Measurements from ENCODE around the gene ANKRD62. TPM values are rescaled to one million over a fixed set of nuclear protein-coding genes. Genes with fewer than 3 reads are reported as not detected.
"Not testable (repeated sequence)": the region's sequence is repeated elsewhere in the genome, so short reads cannot be mapped to it uniquely, and the experiment has no call there.

ANKRD62 gene
- polyA plus RNA-seq, 10 donors = 0.04 to 0.08 TPM; not detected in 8

DNA sequence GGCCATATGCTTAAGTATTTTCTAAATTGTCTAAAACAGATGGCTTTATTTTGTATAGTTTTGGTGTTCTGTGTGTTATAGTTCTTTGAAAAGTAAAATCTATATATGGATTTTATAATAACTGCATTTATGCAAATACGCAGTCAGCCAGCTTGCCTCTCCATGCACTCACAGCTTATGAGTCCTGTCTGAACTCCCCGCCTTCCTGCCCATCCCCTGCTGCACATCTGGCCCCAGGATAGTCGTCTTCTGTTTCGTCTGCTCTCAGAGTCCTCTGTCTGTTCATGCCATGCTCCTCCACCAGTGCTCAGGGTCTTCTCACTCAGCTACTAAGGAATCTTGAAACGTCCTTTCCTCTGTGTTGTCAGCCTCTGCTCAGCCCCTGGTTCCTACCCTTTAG is 28.2 kb upstream of the ANKRD62 start:
- DNase-seq = no peak

DNA sequence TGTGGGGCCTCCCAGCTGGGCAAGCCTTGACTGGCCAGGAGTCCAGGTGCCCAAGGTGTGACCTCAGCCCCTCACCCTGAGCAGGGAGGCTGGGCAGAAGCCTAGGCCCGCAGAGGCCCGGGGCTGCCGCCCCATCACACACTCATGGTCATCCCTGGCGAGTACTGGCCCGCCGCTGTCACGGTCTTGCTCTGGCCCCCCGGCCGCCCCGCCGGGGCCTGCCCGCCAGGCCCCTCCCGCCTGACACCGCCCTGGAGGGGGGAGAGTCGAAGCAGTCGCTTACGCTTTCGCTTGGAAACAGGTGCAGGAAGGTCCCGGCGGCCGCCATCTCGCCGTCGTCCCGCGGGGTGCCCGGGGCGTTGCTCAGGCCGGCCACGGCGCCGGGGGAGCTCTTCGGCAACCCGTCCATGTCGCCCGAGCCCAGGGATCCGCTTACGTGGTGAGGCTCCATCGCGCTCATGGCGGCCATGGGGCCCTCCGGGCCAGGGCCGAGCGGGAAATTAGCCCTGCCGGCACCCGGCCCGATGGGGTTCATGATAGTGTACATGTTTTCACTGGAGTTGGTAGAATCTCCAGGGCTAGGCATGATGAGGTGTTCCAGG is 26.6 kb upstream of the ANKRD62 start:
- no peak for DNase-seq

DNA sequence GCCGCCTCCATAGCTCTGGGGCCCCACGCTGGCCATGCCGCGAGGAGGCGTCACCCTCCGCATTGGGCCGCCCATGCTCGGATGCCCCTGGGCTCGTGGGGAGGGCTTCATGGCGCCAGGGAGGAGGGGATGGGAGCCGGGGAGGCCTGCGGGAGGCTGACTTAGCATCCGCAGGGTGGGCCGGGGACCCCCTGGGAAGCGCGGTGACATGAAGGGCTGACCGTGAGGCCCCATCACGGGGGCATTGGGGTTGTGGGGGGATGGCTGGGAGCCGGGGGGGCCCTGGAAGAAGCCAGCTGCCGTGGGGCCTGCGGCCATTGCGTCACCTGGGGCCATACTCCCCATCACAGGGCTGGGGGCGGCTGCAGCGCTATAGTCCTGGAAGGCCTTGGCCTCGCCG is 26.0 kb upstream of the ANKRD62 start:
- no peak for DNase-seq

DNA sequence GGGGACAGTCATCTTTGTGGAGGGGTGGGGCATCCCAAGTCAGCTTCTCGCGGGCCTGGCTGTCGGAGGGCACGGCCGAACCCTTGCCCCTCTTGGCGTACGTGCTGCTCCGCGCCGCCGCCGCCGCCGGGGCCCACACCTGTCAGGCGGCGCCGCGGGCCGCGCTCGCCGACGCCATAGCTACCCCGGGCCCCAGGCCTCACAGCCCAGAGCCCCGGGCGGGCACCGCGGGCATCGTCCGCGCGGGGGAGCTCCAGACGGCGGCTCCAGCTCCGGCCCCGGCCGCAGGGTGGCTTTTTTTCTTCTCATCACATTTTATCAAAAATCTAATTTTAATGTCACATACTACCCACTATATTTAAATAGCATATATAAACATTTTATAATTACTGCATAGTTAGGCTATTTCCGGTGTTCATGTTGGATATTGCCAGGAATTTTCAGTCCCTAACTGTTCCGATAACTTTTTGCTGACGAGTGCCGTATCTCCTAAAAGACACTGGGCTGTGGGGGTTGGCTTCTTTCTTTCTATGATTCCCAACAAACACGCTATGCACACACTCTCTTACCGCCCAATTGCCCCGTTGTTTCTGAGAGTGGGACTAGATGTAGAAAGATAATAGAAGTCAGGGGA is 25.2 kb upstream of the ANKRD62 start:
- not testable (repeated sequence) for DNase-seq

DNA sequence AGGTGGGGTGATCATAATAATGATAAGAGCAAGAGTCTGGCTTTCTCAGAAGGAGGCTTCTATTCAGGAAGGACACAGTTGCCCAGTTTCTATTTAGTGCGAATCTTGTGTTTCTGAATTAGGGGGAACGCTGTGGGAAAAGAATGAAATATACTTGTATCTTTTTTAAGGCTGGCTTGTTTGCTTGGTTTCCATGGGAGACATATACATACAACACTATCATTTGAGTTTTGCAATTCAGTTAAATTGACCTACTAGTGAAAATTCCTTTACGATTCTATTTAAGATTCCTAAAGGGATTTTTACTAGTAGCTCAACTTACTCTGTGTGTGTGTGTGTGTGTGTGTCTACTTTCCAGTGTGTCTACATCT is 24.7 kb upstream of the ANKRD62 start:
- peak in 2 of 3 donors; percentile 28 to 53 for DNase-seq

DNA sequence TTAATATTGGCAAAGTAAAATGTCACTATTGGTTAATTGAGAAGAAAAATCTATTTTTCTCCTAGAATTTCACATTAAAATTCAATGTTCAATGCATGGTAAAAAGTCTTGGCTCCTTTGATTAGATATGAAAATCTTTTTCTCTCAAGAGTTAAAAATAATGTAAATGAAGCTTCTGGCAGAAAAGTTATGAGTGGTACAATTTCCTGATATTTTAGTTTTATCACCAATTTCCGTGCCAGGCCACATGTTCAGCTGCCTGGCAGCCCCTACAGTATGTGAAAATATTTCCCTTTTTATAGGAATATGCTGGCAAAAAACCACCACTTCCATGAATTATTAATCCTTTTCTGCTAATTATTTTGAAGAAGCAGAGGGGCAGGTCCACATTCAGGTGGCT is 22.6 kb upstream of the ANKRD62 start:
- DNase-seq = not testable (repeated sequence)

DNA sequence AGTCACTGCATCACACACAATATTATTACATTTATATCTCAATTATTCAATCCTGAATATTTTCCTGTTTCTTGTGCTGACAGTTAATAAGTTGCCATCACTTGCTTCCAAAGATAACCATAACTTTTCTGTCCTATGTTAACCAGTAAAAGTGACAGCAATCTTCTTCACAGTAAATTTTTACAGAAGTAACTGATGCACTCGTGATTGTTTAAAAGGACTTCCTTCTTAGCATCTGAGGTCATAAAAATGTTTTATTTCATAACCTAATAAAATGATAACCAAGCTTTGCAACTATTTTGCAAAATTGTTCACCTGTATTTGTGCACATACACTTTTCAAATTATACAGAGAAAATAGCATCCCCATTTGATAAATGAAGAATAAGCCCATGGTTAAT is 20.6 kb upstream of the ANKRD62 start:
- DNase-seq = no peak

DNA sequence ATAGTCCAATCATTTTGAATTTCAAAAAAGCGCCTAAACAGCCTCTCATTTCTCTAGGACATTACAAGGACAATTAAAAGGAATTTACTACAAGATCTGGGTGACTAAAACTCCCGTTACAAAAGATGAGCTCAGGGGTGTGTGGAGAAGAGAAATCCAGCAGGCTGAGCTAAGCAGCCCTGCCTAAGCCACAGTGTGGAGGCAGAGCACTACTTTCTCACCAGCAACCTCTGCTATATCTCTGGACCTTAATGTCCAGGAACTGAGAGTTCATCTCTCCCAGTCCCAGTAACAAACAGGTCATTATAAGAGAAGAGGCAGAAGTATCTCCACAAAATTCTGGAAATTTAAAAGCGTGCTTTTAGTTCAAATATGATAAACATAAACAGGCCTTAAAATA is 18.9 kb upstream of the ANKRD62 start:
- DNase-seq = peak; percentile 25 to 67 (median 46)

DNA sequence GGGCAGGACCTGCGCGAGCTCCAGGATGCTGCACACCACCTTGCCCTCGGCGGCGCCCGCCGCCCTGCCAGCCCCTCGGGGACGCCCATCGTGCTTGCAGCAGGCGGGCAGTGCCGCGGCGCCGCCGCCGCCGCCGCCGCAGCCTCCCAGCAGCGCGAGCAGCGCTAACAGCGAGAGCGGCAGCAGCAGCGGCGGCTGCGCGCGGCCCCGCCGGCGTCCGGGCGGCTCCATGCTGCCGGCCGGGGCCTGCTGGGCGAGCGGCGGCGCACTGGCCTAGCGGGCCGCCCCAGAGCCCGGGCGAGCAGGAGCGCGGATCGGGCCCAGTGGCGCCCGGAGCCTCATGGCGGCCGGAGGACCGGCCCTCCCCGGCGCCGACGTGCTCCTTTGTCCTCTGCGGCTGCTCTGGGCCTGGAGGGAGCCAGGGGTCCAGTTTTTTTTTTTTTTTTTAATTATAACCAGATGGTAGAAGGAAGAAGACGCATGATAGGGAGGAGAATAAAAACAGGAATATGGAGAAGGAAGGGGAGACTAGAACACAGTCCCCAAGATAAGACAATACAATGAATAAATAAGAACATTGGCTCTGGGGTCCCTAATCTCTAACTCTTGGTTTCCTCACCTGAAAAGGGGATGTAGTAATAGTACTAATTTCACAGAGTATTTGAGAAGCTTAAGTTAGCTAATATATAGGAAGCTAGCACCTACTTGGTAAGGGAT is 17.1 kb upstream of the ANKRD62 start:
- DNase-seq = peak in 2 of 3 donors; percentile 36 to 52

DNA sequence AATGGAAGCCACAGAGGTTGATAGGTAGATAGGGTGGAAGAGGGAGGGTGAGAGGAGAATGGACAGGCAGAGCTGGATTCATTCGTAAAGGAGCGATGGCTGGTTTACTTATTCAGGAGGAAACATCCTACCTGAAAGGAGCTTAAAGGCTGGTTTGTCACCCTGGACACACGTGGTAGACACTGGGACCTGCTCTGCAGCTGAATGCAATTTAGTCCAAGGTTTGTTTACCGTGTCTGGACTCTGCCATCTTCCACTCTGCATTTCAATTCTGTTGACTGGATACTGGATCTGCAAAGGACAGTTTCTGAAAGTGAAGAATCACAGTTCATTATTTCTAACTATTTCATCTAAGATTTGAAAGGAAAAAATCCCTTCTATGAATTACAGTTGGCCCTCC is 15.6 kb upstream of the ANKRD62 start:
- DNase-seq = not testable (repeated sequence)

DNA sequence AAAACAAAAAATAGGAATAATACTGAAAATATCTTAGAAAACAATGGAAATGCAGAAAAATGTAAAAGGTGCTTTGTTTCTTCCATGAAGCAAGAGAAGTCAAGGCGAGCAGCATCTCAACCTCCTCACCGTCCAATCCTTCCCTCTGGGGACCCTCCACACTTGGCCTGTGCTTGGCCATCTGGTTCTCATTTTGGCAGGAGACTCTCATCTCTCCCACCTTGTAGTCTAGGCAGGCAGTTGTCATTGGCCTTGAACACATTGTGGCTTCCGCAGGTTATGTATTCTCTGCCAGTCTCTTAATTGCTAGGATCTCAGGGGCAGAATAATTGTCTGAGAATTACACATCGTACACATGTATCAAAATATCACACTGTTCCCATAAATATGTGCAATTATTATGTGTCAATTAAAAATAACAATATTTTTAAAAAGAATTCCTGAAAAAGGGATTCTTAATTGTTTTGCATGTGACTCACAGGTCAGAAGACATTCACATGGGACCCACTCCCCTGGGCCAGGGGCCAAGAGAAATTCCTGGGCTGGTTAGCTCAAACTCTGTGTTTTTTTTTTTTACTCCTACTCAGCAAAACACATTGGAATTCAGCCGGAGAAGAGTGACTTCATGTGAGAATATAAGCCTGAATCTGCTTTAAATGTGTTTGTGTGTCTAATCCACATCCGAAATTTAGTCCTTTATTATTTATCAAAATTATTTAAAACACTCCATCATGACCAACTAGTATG is 14.0 kb upstream of the ANKRD62 start:
- peak; percentile 76 to 86 (median 78) for DNase-seq

DNA sequence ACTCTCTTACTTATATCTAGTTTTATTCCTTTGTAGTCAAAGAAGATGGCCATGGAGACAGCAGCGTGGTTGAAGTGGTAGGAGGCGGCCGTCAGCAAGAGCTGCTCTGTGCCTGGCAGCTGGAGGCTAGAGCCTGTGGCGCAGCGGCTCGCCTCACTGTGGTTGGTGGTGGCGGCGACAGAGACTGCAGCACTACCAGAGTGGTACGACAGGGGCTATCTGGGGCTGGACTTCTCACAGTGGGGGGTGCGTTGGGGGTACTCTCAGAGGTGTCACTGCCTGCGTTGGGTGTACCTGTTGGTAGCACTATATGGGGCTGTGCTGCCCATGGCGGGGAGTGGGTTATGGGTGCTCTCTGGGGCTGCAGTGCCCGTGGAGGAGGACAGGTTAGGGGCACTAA is 8.5 kb upstream of the ANKRD62 start:
- DNase-seq = no peak

DNA sequence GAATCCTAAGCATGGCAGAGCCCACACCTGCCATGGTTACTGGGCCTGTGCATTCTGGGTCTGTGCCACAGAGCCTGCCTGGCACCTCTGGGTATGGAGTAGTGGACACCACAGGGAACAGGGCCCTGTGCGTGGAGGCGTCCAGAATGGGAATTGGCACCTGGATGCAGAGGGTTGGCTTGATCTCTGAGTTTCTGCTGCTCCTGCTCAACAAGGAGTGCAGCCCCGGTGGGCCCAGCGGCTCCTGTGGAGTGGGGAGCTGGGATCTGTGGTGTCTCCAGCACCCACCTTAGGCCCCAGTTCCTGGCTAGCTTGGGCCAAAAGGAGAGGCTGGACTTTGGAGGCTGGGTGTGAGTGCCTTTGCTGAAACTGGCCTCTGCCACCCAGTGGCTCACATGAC is 7.9 kb upstream of the ANKRD62 start:
- no peak for DNase-seq

DNA sequence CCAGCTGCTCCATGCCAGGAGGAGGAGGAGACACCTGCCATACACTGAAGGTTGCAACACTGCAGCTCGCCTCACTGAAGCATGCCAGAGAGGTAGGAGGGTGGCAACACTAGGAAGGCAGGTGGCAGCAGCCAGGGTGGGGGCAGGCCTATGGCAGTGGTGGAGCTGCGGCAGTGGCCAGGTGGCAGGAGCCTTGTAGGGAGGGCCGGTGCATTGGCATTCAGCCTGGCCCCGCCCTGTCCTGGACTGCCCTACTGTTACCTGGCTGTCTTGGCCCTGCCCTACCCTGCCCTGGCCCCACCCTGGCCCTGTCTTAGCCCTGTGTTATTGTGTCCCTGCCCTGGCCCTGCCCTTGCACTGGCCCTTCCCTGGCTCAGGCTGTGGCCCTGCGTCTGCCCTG is 7.4 kb upstream of the ANKRD62 start:
- DNase-seq = no peak

DNA sequence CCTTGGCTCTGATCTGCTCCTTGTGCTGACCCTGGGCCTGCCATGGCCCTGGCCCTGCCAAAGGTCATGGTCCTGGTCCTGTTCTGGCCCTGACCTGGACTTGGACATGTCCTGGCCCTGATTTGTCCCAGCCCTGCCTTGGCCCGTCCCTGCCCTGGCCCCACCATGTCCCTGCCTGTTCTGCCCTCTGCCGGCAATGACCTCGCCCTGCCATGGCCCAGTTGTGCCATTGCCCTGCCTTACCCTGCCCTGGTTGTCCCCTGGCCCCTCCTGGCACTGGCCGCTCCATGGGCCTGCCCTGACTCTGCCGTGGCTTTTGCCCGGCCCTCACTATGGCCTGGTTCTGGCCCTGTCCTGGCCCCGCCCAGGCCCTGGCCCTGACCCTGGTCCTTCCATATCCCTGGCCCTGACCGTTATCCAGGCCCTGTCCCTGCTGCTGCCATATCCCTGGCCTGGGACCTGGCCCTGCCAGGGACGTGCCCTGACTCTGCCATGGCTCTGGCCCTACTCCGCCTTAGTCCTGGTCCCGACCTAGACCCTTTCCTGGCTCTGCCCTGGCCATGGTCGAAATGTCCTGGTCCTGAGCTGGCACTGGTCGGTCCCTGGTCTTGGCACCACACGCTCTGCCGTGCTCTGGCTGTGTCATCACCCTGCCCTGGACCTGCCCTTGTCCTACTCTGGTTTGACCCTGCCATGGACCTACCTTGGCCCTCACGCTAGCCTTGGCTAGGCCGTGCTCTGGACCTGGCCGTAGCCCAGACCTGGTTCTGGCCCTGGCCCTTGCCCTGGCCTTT is 6.8 kb upstream of the ANKRD62 start:
- no peak for DNase-seq

DNA sequence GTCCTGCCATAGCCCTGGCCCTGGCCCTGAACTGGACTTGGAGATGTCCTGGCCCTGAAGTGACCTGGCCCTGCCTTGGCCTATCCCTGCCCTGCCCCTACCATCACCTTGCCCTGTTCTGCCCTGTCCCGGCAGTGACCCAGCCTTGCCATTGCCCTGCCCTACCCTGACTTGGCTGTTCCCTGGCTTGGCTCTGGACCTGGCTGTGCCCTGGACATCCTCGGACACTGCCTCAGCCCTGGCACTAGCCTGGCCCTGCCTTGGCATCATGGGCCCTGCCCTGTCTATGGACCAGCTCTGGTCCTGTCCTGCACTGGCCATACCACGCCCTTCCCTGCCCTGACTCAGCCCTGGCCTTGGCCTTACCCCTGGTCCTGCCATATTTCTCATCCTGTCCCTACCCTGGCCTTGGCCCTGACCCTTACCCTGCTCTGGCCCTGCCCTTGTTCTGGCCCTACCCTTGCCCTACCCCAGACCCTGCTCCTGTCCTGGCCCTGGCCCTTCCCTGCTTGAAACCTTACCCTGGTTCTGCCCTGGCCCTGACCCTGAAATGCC is 6.1 kb upstream of the ANKRD62 start:
- no peak for DNase-seq

DNA sequence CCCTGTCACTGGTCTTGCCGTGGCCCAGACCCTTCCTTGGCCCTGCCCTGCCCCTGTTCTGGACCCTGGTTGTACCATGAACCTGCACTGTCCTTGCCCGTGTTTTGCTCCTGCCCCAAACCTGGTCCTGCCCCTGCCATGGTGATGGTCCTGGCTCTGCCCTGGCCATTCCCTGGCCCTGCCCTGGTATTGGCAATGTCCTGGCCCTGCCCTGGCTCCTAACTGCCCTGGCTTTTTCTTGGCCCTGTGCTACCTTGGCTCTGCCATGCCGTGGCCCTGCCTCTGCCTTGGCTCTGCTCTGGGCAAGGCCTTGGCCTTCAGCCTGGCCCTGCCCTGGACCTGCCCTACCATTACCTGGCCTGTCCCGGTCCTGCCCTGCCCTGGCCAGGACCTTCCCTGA is 5.5 kb upstream of the ANKRD62 start:
- no peak for DNase-seq

DNA sequence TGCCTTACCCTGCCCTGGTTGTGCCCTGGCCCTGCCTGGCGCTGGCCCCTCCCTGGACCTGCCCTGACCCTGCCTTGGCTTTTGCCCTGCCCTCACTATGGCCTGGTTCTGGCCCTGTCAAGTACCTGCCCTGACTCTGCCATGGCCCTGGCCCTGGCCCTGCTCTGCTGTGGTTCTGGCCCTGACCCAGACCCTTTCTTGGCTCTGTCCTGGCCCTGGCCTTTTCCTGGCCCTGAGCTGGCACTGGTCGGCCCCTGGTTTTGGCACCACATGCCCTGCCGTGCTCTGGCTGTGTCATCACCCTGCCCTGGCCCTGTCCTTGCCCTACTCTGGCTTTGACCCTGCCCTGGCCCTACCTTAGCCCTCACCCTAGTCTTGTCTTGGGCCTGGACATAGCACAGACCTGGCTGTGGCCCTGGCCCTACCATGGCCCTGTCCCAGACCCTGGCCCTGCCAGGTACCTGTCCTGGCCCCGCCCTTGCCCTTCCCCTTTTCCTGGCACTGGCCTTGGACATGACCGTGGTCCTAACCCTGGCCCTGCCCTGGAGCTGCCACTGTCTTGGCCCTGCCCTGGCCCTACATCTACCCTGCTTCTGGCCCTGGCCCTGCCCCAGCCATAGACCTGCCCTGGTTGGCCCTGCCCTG is 4.8 kb upstream of the ANKRD62 start:
- DNase-seq = no peak

DNA sequence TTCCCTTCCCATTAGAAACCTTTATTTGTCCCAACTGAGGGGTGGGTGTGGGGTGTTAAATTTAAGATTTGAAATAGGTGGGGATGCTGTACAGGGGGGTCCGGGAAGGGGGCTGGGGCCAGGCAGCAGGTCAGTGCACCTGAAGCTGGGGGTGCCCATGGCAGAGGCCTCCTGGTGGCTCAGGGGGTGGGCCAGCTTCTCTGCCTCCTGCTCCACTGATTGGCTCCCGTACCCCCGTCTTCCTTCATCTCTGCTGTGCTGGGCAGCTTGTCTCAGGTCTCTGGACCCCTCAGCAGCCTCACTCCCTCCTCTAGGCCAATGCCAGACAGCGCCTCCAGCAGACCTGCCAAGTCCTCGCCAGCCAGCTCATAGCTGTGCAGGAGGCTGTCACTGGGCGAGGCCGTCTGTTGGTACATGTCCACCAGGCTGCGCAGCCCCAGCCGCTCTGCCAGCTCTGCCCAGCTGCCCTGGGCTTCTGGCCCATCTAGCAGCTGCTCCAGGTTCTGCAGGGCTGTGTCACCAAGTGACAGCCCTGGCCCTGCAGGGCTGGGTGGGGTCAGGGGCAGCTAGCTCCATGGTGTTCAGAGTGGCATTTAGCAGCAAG is 2.0 kb upstream of the ANKRD62 start:
- DNase-seq = peak; percentile 29 to 59 (median 47)

Data from muscle of back (tissue), 11 donors.